ENCODE data around the gene ENKD1.
"Not testable (repeated sequence)": the region's sequence is repeated elsewhere in the genome, so short reads cannot be mapped to it uniquely, and the experiment has no call there.

ENKD1 gene

GRCh38 chr16:67702130-67702529, 35.6 kb upstream of the ENKD1 start:
- TF ChIP-seq CTCF (IDR thresholded peaks at IDR 0.05; ENCODE audit: control extremely low read depth, extremely low read depth, low read depth, missing control alignments), result no peak
- no peak for DNase-seq (ENCODE audit: extremely low spot score)
- CTCF ChIA-PET, result interaction anchor here (1.5 kb wide), 1 partner anchor 13 kb away, joined by 4 read pairs; no protein-coding TSS in a partner anchor
- POLR2A ChIA-PET, result no interaction called here

DNA sequence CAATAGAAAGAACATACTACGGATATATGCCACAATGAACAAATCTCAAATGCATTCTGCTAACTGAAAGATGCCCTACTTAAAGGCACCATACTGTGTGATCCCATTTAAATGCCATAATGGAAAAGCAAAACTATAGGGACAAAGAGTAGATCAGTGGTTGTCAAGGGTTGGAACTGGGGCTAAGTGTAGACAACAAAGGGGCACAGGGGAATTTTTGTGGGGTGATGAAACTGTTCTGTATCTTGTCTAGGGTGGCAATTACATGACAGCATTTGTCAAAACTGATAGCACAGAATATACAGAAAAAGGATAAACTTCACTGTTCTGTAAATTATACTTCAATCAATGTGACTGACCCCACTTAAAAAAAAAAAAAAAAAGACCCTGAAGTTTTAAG, 34.9 kb upstream of the ENKD1 start:
- DNase-seq (ENCODE audit: extremely low spot score), result no peak
- POLR2A ChIA-PET, result no interaction called here
- CTCF ChIA-PET, result interaction anchor here (1.5 kb wide), 1 partner anchor 14 kb away, joined by 4 read pairs; no protein-coding TSS in a partner anchor
- TF ChIP-seq CTCF (IDR thresholded peaks at IDR 0.05; ENCODE audit: control extremely low read depth, extremely low read depth, low read depth, missing control alignments), result no peak

GRCh38 chr16:67699265-67699664, 32.7 kb upstream of the ENKD1 start:
- TF ChIP-seq CTCF (IDR thresholded peaks at IDR 0.05; ENCODE audit: control extremely low read depth, extremely low read depth, low read depth, missing control alignments), result no peak
- CTCF ChIA-PET, result no interaction called here
- no peak for DNase-seq (ENCODE audit: extremely low spot score)
- POLR2A ChIA-PET, result no interaction called here

GRCh38 chr16:67697422-67698185, 31.1 kb upstream of the ENKD1 start:
- TF ChIP-seq CTCF (IDR thresholded peaks at IDR 0.05; ENCODE audit: control extremely low read depth, extremely low read depth, low read depth, missing control alignments), result no peak
- no peak for DNase-seq (ENCODE audit: extremely low spot score)
- ChIA-PET CTCF (interaction anchor here (1.4 to 2.0 kb wide), 3 partner anchors 16 to 177 kb away, joined by 4 to 6 read pairs (median 4); no protein-coding TSS in a partner anchor), POLR2A (no interaction called here)

DNA sequence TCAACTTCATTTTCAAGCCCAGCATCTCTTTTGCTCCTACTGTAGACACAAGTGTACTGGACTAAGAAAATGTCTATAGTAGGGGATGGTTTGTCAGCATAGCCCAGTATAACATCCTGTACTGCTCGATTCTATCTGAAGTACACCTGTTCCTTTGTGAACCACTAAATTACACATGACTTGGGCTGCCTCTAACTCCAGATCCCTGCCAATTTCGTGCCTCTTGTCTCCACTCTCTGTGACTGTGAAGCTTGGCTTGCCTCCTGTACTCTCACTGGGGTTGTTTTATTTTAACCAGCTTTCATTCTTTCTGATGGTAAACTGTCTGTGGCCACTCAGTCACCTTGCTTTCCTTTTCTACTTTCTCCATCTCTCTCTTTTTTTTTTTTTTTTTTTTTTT, 28.1 kb upstream of the ENKD1 start:
- ChIA-PET POLR2A (interaction anchor here (0.7 kb wide), 1 partner anchor 24 kb away, joined by 9 read pairs; no protein-coding TSS in a partner anchor), CTCF (no interaction called here)
- DNase-seq (ENCODE audit: extremely low spot score), result no peak
- TF ChIP-seq CTCF (IDR thresholded peaks at IDR 0.05; ENCODE audit: control extremely low read depth, extremely low read depth, low read depth, missing control alignments), result no peak

- POLR2A ChIA-PET; DNase-seq (ENCODE audit: extremely low spot score); CTCF ChIA-PET: not testable (repeated sequence)
These were observed 27.2 kb upstream of the ENKD1 start for GRCh38 chr16:67693517-67694285.

All from GM10248 (cell line).